GM21381 (cell line): ENCODE data around the gene WNT7A.
"Not testable (repeated sequence)": the region's sequence is repeated elsewhere in the genome, so short reads cannot be mapped to it uniquely, and the experiment has no call there.

Experiments used
- ATAC-seq: cut with Tn5 transposase; IDR thresholded peaks from one replicate; pipeline ENCODE4 v1.9.1; 2021; ENCODE audit warnings: mild to moderate bottlenecking, moderate library complexity; ENCODE audit not compliant: unreplicated experiment

Gene WNT7A

DNA sequence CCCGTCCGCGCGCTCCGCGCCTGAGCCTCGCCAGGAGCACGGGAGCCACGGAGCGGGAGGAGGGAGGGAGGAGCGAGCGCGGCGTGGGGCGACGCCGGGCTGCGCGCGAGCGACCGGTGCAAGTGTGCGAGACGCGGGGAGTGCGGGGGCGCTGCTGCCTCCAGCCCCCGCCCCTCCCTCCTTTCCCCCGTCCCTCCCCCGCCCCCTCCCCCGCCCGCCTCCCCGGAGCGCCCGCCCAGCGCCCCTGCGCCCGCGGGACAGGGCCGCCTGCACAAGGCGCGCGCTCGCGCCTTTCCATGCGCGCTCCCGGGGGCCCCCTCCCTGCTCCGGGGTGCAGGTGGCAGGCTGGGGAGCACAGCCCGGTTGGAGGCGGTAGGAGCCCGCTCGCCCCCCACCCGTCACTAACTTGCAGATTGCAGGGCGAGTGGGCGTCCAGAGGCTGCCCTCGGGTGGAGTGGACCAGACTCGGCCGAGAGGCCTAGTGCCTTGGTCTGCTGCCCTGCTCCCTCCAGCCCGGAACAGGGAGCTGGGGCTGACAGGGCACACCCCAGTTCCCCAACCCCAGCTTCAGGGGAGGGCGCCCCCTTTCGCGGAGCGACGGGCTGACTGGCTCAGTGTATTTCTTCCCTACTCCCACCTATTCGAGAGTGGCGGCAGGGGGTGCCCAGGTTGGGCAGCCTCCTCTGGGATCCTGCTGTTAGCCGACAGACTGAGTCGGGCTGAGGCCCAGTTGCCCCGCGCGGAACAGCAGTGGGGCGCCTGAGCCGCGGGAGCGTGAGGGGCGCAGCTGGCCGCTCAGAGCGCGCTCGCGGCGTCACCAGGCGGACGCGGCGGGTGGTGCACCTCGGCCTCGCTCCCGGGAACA is at the start of gene WNT7A:
WNT7A (minus strand) TSS at position 126 of the 865 bp plus-strand sequence. CDS start 255 bp downstream, outside the sequence.
- no peak for ATAC-seq

DNA sequence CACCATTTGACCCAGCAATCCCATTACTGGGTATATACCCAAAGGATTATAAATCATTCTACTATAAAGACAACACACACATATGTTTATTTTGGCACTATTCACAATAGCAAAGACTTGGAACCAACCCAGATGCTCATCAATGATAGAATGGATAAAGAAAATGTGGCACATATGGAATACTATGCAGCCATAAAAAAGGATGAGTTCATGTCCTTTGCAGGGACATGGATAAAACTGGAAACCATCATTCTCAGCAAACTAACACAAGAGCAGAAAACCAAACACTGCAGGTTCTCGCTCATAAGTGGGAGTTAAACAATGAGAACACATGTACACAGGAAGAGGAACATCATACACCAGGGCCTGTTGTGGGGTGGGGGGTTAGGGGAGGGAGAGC is 48.9 kb upstream of the WNT7A start:
- not testable (repeated sequence) for ATAC-seq

DNA sequence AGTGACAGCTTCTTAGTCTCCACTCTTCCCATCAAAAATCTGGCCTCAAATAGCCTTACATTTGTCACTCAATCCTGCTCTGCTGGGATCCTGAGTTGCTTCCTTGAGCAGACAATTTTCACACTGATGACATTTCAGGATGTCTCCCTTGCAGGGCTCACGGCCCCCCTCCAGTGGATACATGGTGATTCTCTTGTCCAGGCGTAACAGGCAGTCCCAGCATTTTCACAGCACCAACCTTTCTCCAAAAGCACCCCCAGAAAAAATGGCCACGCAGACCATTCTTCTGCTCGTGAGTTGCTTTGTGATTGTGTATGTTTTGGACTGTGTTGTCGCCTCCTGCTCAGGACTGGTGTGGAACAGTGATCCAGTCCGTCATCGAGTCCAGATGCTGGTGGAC is 47.4 kb upstream of the WNT7A start:
- ATAC-seq, result no peak

DNA sequence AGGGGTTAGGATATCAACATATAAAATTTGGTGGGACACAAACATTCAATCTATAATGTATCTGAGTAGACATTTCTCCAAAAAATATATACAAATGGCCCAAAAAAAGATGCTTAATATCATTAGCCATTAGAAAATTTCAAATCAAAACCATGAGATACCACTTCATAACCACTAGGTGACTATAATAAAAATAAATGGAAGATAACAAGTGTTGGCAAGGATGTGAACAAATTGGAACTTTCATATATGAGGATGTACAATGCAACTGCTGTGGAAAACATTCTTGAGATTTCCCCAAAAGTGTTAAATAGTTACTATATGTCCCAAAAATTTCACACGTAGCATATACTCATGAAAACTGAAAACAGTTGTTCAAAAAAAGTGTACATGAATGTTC is 36.5 kb upstream of the WNT7A start:
- no peak for ATAC-seq

DNA sequence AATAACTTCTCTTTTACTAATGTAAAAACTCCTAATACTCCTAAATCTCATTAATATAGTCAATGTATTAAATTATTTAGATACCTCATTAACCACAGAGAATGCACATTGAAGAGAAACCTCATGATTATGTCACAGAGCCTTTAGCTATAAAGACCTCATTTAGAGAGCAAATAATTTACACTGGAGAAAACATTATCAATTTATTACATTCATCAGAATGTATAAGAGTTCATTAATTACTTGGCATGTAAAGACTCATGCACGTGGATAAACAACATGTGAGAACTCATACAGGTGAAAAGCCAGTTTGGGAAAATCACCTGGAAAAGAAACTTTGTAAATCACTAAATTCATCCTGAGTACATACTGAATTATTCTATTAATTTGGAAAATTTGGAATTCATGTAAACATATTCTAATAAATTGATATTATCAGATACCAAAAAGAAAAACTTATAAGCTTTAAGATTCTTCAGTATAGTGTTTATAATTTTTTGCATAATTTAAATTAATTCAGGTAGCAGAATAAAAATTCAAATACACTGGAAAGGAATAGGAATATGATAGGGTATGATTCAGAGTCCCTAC is 22.9 kb upstream of the WNT7A start:
- no peak for ATAC-seq

DNA sequence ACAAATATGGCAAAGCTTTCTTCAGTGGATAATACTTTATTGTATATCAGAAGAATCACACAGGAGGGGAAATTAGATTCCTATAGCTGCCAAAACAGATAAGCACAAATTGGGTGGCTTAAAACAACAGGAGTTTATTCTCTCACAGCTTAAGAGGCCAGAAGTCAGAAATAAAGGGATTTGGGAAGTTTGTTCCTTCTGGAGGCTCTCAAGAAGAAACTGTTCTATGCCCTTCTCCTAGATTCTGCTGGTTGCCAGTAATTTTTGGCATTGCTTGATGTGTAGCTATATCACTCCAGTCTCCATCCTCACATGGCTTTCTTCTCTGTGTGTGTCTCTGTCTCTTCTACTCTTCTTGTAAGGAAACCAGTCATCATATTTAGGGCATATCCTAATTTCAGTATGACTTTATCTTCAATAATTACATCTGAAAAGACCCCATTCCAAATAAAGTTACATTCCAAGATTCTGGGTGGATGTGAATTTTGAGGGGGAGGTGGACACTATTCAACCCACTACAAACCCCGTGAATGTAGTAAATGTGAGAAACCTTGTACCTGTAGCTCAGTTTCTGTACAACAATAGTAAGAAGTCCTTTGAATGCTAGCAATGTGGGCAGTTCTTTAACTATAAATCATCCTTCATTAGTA is 22.2 kb upstream of the WNT7A start:
- no peak for ATAC-seq

DNA sequence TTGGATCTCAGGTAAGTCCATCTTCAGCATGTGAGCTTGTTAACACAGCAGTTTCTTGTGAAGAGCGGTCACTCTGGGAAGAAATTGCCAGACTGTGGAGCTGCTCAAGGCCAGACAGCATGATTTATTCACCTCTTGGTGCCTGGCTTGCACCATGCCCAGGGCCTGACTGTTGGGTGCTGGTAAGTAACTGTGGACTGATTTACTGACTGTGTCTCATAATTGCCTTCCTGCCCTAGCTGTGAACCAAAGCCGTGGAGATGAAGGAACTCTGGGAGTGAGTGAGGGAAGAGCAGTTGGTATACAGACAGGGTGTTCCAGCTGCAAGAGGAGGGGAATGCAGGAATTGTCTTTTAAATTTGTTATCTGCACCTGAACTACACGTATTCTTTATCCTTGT is 18.5 kb upstream of the WNT7A start:
- no peak for ATAC-seq

DNA sequence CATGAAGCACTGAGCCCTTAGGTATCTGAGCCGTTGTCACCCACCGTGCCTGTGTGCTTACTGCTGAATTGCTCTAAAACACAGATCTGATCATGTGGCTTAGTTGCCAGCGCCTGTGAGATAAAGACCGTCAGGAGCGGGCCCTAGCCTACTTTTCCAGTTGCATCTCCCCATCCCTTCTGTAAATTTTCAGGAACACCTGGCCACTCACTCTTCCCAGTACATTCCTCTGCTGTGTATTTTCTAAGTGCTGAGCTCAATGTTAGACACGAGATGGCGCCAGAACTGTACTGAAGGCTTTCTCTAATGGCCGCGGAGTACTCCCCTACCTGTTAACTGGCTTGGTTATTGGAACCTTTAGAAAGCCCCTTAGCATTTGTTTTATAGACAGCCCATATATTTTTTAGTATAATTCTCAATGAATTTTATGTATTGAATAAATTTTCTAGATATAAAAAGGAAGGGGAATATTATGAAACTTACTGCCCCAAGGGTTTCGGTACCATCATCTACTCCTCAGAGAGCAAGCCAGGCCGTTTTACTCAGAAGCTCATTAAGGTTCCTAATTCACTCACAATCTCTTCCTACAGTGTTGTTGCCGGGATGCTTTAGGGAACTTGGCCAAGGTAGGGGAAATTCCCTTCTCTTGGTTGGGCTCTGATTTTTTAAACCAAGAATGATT is 16.7 kb upstream of the WNT7A start:
- ATAC-seq, result no peak

DNA sequence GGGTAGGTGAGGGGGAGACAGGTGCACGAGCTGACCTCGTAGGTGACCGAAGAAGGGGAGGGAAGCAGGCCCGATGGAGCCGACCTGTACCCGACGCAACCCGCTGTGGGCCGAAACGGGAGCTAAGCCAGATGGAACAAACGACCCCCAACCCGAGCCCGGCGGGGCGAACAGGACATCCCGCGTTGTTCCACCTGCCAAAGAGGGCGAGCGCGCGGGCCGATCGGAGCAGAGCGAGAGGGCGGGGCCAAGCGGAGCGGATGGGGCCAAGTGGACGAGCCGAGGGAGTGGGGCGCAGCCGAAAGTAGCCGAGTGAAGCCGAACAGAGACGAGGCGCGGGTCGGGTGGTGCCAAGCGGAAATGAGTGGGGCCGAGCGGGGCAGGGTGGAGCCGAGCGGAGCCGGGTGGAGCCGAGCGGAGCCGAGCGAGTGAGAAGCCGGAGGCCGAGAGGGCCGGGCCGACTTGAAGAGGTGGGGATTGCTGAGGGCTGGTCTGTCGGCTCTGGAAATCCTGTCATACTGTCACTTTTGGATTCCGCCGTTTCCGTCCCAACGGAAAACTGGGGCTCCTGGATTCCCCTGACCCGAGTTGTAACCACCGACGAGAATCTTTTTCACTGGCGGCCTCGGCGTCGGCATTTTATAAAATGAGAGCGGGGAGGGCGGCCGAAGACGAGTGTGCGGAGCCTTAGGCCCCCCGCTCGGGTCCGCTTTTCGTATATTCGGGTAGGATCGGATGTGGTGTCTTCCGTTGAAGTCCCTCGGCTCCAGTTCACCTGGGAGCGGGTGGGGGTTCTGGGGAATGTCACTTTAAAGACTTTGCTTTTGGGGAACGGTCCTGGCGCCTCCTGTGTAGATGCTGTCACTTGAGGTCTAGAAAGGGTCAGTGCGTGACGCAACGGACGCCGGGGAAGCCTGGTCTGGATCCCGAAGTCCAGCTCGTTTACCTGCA is 15.6 kb upstream of the WNT7A start:
- ATAC-seq, result peak; percentile 95

DNA sequence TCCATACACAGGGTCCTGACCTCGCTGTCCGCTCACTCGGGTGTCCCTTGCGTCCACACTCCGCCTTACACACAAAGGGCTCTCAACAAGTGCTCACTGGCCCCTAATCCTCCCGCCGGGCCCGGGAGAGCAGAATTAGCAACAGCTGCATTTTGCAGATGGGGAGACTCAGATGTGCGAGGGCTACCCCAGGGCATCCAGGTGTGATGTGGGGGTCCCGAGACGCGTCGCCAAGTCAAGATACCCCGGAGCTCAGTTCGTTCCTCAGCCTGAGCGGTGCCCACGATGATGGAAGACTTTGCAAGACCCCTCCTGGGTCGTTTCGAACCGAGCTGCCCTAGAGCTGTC is 14.9 kb upstream of the WNT7A start:
- no peak for ATAC-seq

DNA sequence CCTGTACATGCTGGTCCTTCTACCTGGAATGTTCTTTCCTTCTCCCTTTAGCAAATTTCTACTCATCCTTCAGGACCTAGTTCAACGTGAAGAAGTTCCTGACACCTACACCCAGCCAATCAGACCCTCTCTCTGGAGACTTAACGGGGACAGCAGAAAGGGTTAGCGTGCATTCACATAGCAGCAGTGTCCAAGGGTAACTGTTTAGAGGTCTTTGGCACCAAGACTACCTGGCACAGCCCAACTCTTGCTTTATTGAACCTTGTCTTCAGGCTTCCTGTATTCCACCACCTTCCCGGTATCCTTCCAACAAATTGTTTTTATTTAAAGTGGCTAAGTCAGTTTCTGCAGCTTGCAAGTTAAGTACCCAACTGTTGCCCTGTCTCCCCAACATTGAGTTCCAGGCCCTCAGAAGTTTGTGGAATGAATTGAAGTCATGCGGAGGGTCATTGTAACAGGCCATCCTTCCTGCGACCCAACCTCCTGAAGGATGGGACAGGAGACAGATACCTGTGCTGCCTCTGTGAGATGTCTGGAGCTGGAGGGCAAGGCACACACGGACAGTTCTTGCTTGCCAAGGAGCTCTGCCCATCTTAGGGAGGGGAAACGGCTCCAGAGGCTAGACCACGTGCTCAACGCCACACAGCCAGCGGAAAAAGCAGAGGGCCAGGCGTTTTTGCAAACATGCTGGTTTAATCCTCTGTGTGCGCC is 14.4 kb upstream of the WNT7A start:
- ATAC-seq, result no peak

DNA sequence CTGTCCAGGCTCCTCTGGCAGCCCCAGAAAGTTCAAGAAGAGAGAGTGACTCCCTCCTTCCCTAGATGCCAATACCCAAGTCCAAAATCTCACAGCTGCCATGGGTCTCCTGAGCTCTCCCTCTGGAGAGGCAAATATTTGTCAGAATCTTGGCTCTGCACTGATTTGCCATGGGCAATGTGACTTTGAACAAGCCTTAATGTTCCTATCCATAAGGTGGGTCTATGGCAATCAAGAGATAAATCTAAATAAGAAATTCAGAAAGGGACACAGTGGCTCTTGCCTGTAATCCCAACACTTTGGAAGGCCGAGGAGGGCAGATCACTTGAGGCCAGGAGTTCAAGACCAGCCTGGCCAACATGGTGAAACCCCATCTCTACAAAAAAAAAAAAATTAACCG is 12.4 kb upstream of the WNT7A start:
- no peak for ATAC-seq

DNA sequence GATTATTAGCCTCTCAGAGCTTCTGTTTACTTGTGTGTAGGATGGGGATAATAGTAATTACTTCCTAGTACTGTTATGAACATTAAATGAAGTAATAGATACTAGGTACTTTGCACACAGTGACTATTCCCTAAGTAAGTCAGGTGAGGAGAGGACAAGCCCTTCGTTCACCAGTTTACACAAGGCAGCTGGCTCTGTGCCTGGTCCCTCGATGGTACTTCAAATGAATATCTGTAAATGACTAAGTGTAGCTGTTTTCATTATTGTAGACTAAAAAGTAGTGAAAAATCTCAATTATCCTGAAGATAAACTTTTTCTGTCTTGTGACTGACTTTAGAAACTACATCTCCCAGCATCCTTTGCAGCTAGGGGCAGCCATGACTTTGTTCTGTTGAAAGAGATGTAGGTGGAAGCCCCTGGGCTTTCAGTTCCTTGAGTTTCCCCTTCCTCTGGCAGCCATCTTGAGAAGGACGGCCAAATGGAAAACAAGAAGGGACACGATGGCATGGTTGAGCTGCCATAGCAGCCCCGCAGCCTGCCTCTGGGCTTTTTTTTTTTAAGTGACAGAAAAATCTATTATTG is 11.7 kb upstream of the WNT7A start:
- no peak for ATAC-seq

DNA sequence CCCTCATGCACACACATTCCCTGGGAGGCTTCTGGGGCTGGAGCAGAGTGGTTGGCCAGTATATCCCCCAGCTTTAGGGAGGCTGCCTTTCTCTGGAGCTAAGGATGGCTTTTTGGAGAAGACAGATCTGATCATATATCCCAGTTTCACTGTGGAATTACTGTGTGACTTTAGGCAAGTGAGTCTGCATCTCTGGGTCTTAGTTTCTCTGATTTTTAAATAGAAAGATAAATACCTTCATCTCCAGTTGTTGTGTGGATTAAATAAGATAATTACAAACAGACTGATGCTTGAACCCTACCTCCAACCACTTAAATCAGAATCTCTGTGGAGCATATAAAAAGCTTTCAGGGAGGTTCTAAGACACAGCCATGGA is 11.1 kb upstream of the WNT7A start:
- ATAC-seq, result no peak

DNA sequence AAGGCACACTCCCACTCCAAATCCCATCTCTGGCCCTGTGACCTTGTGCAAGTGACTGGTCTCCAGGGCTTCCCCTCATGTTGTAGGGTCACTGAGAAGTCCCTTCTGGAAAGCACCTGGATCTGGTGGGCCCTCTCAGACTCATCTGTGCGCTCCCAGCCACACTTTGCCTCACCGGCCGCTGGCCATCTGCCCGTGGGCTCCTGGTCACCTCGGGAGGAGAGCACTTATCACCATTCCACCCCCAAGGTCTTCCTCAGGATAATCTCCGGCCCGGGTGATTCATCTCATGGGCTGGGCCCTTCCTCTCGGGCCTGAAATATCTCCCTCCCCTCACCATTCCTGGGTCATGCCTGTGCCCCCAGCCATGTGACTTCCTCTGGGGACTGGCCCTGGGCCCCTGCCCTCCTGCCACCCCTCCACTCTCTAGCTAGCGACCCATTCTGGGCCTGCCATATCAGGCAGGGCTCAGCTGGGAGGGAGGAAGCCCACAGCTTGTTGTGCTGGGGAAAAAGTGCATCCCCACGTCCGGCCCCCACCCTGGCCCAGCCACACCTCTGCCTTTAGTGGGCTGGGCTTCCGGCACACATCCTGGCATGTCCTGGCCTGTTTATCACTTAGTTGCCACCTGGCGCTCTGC is 10.6 kb upstream of the WNT7A start:
- no peak for ATAC-seq

DNA sequence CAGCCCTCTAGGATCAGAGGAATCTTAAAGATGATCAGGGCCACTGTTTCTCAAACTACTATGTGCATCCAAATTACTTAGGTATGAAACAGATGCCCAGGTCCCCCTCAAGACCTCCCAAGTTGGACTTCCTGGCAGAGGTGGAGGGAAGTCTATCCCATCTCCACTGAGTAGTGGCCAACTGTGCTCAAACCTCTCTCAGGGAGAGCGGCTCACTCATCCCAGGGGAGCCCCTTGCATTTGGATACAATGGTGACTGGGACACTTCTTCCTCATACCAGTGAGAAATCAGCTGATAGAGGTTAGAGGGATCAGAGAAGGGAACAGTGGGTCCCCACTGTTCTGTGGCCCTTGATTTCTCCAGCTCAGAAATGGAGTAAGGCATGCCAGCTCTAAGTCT is 8.7 kb upstream of the WNT7A start:
- ATAC-seq, result no peak

DNA sequence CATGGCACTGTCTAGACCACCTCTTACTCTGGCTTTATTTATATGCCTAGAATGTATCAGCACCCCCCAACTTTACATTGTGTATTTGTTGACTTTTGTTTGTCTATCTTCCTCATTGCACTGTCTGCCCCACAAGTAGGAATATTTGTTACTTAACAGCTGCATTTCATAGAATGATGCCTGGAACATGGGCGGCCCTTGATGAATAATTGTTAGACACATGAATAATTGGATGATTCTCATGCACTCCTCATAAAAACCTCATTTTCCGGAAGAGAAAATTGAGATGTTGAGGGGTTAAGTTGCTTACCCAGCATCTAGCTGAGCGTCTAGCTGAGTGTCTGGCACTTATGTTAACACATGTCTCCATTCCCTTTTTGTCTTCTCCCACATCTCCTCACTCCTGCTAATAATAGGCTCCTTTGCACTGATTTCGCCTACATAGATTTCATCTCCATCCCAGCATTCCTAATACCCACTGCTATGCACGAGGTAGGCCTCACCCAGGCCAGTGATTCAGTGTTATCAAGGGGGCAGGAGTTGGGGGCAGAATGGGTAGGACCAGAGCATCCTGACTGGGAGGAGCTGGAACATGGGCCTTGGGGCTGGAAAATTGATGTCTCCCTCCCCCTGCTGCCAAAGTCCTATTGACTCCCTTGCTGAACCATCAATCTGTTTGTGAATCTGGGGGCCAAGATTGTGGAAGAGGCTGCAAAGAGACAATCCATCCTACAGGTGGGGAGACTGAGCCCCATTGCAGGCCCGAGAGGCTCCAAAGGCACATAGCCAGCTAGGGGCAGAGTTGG is 7.8 kb upstream of the WNT7A start:
- ATAC-seq, result no peak

DNA sequence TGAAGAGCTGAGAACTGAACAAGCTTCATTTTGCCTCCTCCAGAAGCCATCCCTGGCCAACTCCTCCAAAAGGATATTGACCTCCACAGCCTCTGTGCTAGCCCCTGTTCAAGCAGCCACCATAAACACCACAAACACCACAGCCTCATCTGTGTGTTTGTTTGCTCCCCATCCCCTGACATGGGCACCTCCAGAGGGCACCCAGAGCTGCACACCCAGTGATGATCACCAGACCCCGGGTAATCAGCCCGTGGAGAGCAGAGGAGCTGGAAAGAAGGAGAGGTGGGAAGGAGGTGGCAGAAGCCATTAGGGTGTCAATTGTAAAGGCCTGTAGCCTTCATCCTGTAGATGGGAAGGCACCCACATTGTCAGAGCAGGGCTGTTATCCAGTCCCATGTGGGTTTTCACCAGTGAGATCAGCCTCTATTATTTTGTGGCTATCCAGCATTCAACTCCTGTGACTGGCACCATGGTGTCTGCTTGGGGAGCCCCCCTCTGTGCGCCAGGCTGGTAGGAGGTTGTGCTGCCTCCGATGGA is 6.8 kb upstream of the WNT7A start:
- no peak for ATAC-seq
